Endodermal cell (in vitro differentiated cells): ENCODE data around the gene CBX2. TPM values are rescaled to one million over a fixed set of nuclear protein-coding genes. Genes with fewer than 3 reads are reported as not detected.

ENCODE experiments used
- DNase-seq: peaks from one replicate; pipeline ENCODE4 v3.0.0-alpha.2; 2017
- H3K27ac ChIP-seq: 2 replicates; pipeline ENCODE4 v1.5.1; 2013; ENCODE audit warnings: mild to moderate bottlenecking, low read depth, low read length, moderate library complexity
- H3K27me3 ChIP-seq: 2 replicates; pipeline ENCODE4 v1.6.1; 2013; ENCODE audit warnings: mild to moderate bottlenecking, low read length, moderate library complexity; ENCODE audit not compliant: insufficient read depth, control insufficient read depth, poor library complexity, severe bottlenecking
- H3K36me3 ChIP-seq: 2 replicates; pipeline ENCODE4 v1.7.0; 2013; ENCODE audit warnings: mild to moderate bottlenecking, low read length, moderate library complexity; ENCODE audit not compliant: control insufficient read depth, insufficient read depth
- H3K4me1 ChIP-seq: one replicate; pipeline ENCODE4 v1.7.0; 2013; ENCODE audit warnings: low read length; ENCODE audit not compliant: control insufficient read depth, insufficient read depth
- H3K4me3 ChIP-seq: 2 replicates; pipeline ENCODE4 v1.5.1; 2013; ENCODE audit warnings: mild to moderate bottlenecking, low read length, moderate library complexity
- H3K9ac ChIP-seq: 2 replicates; pipeline ENCODE4 v1.6.1; 2013; ENCODE audit warnings: mild to moderate bottlenecking, low read length, moderate library complexity; ENCODE audit not compliant: poor library complexity, severe bottlenecking; ENCODE audit errors: extremely low read depth
- H3K9me3 ChIP-seq: 2 replicates; pipeline ENCODE4 v1.6.1; 2013; ENCODE audit warnings: mild to moderate bottlenecking, low read length, moderate library complexity; ENCODE audit not compliant: control insufficient read depth
- H3K27ac Mint-ChIP-seq: 2 replicates; pipeline ENCODE4 v1.8.0; 2020; ENCODE audit warnings: mixed read lengths
- H3K27me3 Mint-ChIP-seq: 2 replicates; pipeline ENCODE4 v1.8.0; 2021; ENCODE audit warnings: mild to moderate bottlenecking, mixed read lengths; ENCODE audit not compliant: insufficient read depth
- H3K36me3 Mint-ChIP-seq: 2 replicates; pipeline ENCODE4 v1.8.0; 2020; ENCODE audit warnings: low read depth, mixed read lengths
- H3K4me1 Mint-ChIP-seq: 2 replicates; pipeline ENCODE4 v1.8.0; 2020; ENCODE audit warnings: mixed read lengths
- H3K4me3 Mint-ChIP-seq: 2 replicates; pipeline ENCODE4 v1.8.0; 2020; ENCODE audit warnings: mild to moderate bottlenecking, moderate library complexity, mixed read lengths
- H3K9me3 Mint-ChIP-seq: 2 replicates; pipeline ENCODE4 v1.8.0; 2020; ENCODE audit warnings: mild to moderate bottlenecking, mixed read lengths
- CTCF ChIP-seq: fragments of 200-600 bp; sonication (generic); conservative IDR thresholded peaks from 2 replicates; pipeline ENCODE4 v1.5.0; 2021; ENCODE audit warnings: antibody characterized with exemption, mild to moderate bottlenecking
- WGBS, 2 experiments: methylation state at CpG; one replicate each; pipeline versions ENCODE4 v1.1.5 to v1.1.7; 2013; ENCODE audit warnings: missing lambda C conversion rate in 2 of 2, mixed read lengths in 1 of 2; ENCODE audit not compliant: insufficient coverage in 1 of 2, insufficient read length in 1 of 2; 5-methylcytosine and 5-hydroxymethylcytosine counted together
- total RNA-seq, 2 donors: library from RNA; stranded (reverse); fragmentation: NEBNext Ultra II Directional in 1 of 2; extraction: Animal tissue kit (Norgen Biotek cat#: 25700) in 1 of 2; gene quantifications; 2 replicates in 1 of 2; 3 replicates in 1 of 2; pipeline ENCODE4 v1.2.1, GENCODE V29; 2021

CBX2 gene
- total RNA-seq, 2 donors from 2014 or later: 75.0 to 78.6 TPM

- Mint-ChIP-seq H3K27me3 (peaks cover 6% of the 10 kb centered on the region), H3K27ac (no peak overlapping the region)
Measured at GRCh38 chr17:79757140-79757745, 20.7 kb upstream of the CBX2 start.

GRCh38 chr17:79758271-79758670, 19.7 kb upstream of the CBX2 start:
- H3K27ac Mint-ChIP-seq: no peak overlapping the region
- WGBS, 2 experiments: 90 to 97% methylated on average over 3 to 6 of the region's 6 CpGs

More at GRCh38 chr17:79757140-79757745, 20.7 kb upstream of the CBX2 start:
- Histone ChIP-seq H3K9ac (no peak overlapping the region), H3K4me3 (no peak overlapping the region), H3K36me3 (no peaks in the 10 kb centered on the region), H3K4me1 (no peaks in the 10 kb centered on the region), H3K27me3 (no peaks in the 10 kb centered on the region), H3K9me3 (no peaks in the 10 kb centered on the region), H3K27ac (no peak overlapping the region)
- H3K36me3 Mint-ChIP-seq: no peaks in the 10 kb centered on the region
- no peak for TF ChIP-seq CTCF
- H3K4me3 Mint-ChIP-seq: no peak overlapping the region
- no peaks in the 10 kb centered on the region for H3K9me3 Mint-ChIP-seq
- WGBS, 2 experiments: 94 to 97% methylated on average over 6 to 15 of the region's 15 CpGs
- no peaks in the 10 kb centered on the region for H3K4me1 Mint-ChIP-seq
- no peak for DNase-seq

DNA sequence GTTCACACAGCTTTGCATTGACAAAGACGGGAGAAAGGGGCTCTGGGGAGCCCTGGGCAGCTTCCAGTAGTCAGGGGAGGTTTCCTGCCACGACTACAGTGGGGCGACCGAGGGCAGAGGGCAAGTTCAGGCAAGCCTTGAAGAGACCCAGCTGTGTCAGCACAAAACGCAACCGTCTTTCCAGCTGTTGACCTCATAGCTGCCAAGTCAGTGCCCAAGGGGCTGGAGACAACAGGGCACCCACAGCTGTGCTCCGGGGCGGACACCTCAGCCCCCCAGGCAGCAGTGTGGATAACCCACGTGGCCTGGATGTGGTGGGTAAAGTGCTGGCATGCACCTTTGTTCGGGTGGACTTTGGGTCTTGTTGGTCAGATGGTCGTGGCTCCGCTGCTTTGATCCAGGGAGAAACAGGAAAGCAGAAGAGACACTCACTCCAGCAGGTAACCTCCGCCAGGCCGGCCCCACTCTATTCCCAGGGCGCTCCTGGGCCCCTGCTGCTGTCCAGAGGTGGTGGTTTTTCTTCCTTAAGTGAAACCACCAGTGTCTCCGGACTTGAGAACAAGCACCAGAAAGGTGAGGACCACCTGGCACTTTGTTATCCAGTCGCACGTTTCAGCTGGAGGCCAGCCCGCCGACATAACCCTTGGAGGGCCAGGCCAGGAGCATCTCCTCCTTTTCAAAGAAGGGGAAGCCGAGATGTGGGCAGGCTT, 17.6 kb upstream of the CBX2 start:
- H3K9me3 Mint-ChIP-seq: no peaks in the 10 kb centered on the region
- DNase-seq: no peak

More at GRCh38 chr17:79758271-79758670, 19.7 kb upstream of the CBX2 start:
- H3K4me3 ChIP-seq: no peak overlapping the region
- no peak overlapping the region for H3K9ac ChIP-seq
- DNase-seq: no peak
- peaks cover 6% of the 10 kb centered on the region for H3K27me3 Mint-ChIP-seq
- no peak overlapping the region for H3K27ac ChIP-seq
- H3K9me3 ChIP-seq: no peaks in the 10 kb centered on the region
- H3K36me3 ChIP-seq: no peaks in the 10 kb centered on the region
- no peaks in the 10 kb centered on the region for H3K9me3 Mint-ChIP-seq
- H3K4me1 ChIP-seq: no peaks in the 10 kb centered on the region
- H3K4me1 Mint-ChIP-seq: no peaks in the 10 kb centered on the region
- H3K4me3 Mint-ChIP-seq: no peak overlapping the region
- no peaks in the 10 kb centered on the region for H3K36me3 Mint-ChIP-seq
- TF ChIP-seq CTCF: no peak
- H3K27me3 ChIP-seq: no peaks in the 10 kb centered on the region

More for the DNA sequence above, 17.6 kb upstream of the CBX2 start:
- Histone ChIP-seq H3K36me3 (no peaks in the 10 kb centered on the region), H3K27ac (no peak overlapping the region), H3K9me3 (no peaks in the 10 kb centered on the region), H3K4me3 (no peak overlapping the region), H3K27me3 (no peaks in the 10 kb centered on the region), H3K4me1 (no peaks in the 10 kb centered on the region), H3K9ac (no peak overlapping the region)
- Mint-ChIP-seq H3K27ac (no peak overlapping the region), H3K4me1 (no peaks in the 10 kb centered on the region), H3K27me3 (peaks cover 3% of the 10 kb centered on the region), H3K36me3 (no peaks in the 10 kb centered on the region), H3K4me3 (no peak overlapping the region)
- 92 to 94% methylated on average over 15 to 21 of the region's 21 CpGs for WGBS, 2 experiments
- TF ChIP-seq CTCF: no peak
